Ureter (tissue), 1 donor: Measurements from ENCODE around the gene PPID. TPM values are rescaled to one million over a fixed set of nuclear protein-coding genes. Genes with fewer than 3 reads are reported as not detected.
"Not testable (repeated sequence)": the region's sequence is repeated elsewhere in the genome, so short reads cannot be mapped to it uniquely, and the experiment has no call there.

Experiments
- DNase-seq: peaks from one replicate; pipeline ENCODE4 v3.0.0-alpha.2; 2020; ENCODE audit warnings: low spot score
- total RNA-seq: library from RNA; stranded (reverse); gene quantifications from one replicate; pipeline ENCODE4 v1.2.4, GENCODE V29; 2023
- donor health status: DM: yes; HTN: yes; CAD: no.

The PPID gene
- total RNA-seq, 1 donor from 2014 or later = 20.9 TPM

DNA sequence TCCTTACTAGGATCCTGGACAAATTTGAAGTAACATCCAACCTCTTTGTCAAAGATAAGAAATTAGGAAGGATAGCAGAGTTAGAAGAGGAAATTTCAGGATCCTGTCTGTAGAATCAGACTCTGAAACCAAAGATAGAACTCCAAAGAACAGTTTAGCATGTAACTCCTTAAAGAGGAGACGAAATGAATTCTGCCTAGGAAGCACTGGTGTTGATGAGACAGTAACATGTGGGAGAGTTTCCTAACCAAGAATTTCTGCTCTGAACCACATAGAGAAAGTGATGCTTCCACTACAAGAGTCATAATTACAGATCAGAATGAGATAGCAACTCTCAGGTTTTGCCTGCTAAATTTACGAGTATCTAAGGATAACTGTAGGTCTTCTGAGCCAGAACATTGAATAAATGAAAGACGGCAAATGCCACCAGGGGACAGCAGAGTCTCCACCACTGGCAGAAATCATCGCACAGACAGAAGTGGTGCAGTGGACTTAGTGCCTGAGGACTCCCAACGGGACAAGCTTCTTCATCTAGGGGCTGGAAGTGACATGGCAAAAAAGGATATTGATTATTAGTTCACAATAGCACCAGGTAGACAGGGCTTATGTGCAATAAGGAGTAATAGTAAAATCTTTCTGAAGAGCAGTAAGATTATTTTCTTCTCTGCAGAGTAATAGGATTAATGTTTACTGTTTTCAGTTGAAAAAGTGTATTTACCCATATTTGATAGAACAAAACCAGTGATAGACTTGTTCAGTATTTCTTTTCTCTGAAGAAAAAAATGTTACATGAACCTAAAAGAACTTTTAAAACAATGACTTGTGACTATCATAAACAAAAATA lies 6.7 kb upstream of the PPID start:
- peak; percentile 76 for DNase-seq

- no peak for DNase-seq
Observed at GRCh38 chr4:158728236-158728635, 5.0 kb upstream of the PPID start.

- DNase-seq = no peak
Observed at GRCh38 chr4:158726633-158727032, 3.4 kb upstream of the PPID start.

GRCh38 chr4:158724637-158725036 lies 1.4 kb upstream of the PPID start:
- DNase-seq = no peak

- no peak for DNase-seq
Observed at GRCh38 chr4:158722291-158722916, 792 bp downstream of the PPID start.

GRCh38 chr4:158721680-158722079 lies 1.5 kb downstream of the PPID start:
- no peak for DNase-seq

DNA sequence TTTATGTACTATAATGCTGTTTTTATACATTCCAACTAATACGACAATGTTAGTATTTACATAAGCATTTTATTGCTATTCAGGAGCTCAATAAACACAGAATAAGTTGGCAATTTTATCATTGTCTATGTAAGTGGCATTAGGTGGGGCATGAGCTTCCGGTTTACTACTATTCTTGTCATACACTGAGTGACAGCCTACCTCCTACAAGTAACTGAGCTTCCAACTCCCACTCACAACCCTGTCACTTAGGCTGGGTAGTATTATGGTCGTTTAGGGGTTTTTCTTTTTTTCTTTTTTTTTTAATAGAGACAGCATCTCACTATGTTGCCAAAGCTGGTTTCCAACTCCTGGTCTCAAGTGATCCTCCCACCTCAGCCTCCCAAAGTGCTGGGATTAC lies 7.4 kb downstream of the PPID start:
- no peak for DNase-seq

- DNase-seq = no peak
Observed at GRCh38 chr4:158714937-158715336, 8.3 kb downstream of the PPID start.

DNA sequence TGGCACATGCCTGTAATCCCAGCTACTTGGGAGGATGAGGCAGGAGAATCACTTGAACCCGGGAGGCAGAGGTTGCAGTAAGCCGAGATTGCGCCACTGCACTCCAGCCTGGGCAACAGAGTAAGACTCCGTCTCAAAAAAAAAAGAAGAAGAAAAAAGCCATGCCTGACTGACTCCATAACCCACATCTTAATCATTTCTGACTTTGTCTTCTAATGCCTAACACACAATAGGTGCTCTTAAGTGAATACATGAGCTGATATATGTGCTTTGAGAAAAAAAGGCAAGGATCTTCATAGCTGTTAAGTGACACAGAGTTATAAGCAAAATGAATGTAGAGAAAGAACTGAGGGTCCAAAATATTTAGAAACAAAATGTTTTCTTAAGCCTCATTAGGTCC lies 10.6 kb downstream of the PPID start:
- DNase-seq = not testable (repeated sequence)

GRCh38 chr4:158710814-158711213 lies 12.4 kb downstream of the PPID start:
- DNase-seq = no peak

GRCh38 chr4:158704274-158704673 lies 18.9 kb downstream of the PPID start:
- no peak for DNase-seq

- no peak for DNase-seq
Observed at GRCh38 chr4:158688813-158689212, 34.4 kb downstream of the PPID start.

GRCh38 chr4:158682066-158682465 lies 41.1 kb downstream of the PPID start:
- DNase-seq = no peak

DNA sequence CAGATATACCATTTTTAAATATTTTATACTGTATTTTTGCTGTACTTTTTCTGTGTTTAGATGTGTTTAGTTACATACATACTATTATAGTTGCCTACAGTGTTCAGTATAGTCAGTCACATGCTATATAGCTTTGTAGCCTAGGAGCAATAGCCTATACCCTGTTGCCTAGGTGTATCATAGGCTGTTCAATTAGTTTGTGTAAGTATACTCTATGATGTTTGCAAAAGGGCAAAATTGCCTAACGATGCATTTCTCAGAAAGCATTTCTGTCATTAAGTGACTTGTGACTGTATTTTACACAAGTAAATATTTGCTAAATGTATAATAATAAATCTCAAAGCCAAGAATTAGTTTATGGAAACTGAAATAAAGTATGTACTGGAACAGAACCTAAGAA lies 41.6 kb downstream of the PPID start:
- DNase-seq = no peak

- no peak for DNase-seq
Observed at GRCh38 chr4:158678767-158679166, 44.4 kb downstream of the PPID start.

DNA sequence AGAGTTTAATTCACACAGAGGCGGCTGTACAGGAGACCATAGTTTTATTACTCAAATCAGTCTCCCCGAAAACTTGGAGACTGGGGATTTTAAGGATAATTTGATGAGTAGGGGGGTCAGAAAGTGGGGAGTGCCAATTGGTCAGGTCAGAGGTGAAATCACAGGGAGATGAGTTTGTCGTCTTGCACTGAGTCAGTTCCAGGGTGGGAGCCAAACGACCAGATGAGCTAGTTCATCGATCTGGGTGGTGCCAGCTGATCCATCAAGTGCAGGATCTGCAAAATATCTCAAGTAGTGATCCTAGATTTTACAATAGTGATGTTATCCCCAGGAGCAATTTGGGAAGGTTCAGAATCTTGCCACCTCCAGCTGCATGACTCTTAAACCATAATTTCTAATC lies 47.1 kb downstream of the PPID start:
- DNase-seq = no peak

- no peak for DNase-seq
Observed at GRCh38 chr4:158673633-158674032, 49.6 kb downstream of the PPID start.

DNA sequence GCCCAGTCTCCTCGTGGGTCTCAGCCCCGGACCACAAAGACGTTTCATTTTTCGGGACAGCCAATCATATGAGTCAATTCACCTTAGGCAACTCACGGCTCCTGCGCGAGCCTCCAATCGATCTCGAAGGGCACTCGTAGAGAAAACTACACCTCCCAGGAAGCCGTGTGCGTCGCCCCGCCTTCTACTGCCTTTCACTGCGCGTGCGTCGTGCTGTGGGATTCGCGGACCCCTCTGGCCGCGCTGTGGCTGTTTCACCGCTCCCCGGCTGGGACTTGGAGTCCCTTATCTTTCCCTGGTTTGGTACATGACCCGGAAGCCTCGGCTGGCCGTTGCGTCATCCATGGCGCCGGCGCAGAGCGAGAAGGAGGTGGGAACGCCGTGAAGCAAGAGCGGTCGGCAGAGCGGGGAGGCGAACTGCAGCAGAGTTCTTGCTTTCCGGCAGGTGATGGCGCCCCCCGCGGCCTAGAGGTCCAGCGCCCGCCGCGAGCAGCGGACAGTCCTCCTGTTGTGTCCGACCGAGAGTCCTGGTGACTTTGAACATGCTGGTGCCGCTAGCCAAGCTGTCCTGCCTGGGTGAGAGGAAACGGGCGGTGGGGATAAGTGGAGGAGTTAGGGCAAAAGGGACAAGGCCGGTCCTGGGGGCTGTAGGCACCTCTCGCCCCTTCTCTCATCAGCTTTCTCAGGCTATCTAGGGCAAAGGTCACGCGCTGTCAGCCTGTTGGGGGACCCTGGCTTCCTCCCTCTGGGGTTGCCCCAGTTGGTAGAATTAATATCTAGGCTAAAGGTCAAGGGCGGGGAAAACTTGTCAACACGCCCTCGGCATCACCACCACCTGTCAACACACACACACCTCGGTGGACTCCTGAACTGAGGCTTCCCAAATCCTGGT lies 51.0 kb downstream of the PPID start, which contains the start of gene ETFDH:
TSS of gene ETFDH (plus strand) at position 382 of the 892 bp plus-strand sequence. CDS start at position 543, 161 bp downstream.
- DNase-seq = peak; percentile 99

GRCh38 chr4:158671665-158671914 lies 51.6 kb downstream of the PPID start, which contains the start of gene C4orf46:
C4orf46 (minus strand) TSS chr4:158671887; CDS start chr4:158671801, 86 bp downstream.
- DNase-seq = no peak

DNA sequence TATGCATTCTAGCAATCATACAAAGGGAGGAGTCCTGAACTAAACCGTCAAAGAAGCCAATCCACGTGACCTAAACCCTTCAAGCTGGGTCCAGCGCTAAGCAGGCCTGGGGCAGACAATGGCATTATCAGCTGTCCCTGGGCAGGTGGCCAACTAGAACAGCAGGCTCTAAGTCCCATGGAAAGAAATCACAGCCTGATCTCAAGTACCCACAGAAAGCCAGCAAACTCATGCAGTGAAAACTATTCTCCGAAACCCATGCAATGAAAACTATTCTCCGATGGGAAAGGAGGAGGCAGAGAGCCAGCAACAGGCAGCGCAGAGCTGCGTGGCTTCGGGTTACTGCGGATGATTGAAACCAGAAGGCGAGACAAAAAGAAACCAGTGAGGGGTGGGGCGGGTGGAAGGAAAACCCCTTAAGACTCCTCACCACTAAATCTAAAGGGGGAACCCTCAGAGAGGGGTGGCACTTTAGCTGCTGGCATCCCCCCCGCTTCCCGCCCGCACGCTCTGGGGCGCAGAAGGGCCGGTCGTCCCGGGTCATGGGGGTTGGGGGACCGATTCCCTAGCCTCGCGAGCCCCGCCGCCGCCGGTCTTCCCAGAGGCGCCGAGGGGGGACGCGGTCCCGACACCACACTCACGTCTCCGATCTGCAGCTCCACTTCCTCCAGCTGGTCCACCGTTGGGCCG lies 52.1 kb downstream of the PPID start:
- DNase-seq = peak; percentile 52

DNA sequence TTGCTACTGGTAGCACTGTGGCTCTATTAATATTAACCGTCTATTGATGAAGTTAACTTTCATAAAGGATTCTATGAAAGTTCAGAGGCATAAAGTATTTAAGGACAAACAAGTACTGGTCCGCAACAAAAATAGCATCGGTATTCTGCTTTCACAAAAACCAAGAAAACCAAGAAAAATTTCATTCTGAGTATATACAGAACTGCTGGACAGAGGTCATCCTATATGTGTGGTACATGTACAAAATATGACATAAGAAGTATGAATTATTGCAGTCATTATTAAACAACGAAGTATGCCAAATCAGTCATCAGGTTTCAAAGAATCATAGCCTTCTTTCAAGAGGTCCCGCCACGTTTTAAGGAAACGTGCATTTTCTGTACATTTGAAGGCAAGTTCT lies 53.9 kb downstream of the PPID start:
- no peak for DNase-seq
